Measurements from ENCODE around the gene KDM4E. TPM values are rescaled to one million over a fixed set of nuclear protein-coding genes. Genes with fewer than 3 reads are reported as not detected.
"Not testable (repeated sequence)": the region's sequence is repeated elsewhere in the genome, so short reads cannot be mapped to it uniquely, and the experiment has no call there.

Gene KDM4E
- total RNA-seq, 3 donors from 2014 or later (not counting 1 experiment from before 2014, with no cell fraction given) = not detected

GRCh38 chr11:95042239-95042638 is 17.2 kb downstream of the KDM4E start:
- intact Hi-C loops (cut with micrococcal nuclease) = no loop called here
- DNase-seq = no peak
- Histone ChIP-seq H3K27me3 (ENCODE audit: control insufficient read depth, insufficient read depth, low read length) (peaks cover 8% of the 10 kb centered on the region), H3K27ac (ENCODE audit: low read length) (no peak overlapping the region), H3K9me3 (ENCODE audit: control insufficient read depth, insufficient read depth, low read length) (no peaks in the 10 kb centered on the region), H3K4me3 (ENCODE audit: low read length) (no peak overlapping the region), H3K36me3 (ENCODE audit: control insufficient read depth, insufficient read depth, low read length) (no peaks in the 10 kb centered on the region), H3K4me1 (ENCODE audit: control insufficient read depth, insufficient read depth, low read length) (no peaks in the 10 kb centered on the region)
- 80% methylated on average over 1 of the region's 1 CpG for WGBS (ENCODE audit: insufficient coverage)
- H3K9me3 Mint-ChIP-seq = no peaks in the 10 kb centered on the region
- TF ChIP-seq, protein P1, sequence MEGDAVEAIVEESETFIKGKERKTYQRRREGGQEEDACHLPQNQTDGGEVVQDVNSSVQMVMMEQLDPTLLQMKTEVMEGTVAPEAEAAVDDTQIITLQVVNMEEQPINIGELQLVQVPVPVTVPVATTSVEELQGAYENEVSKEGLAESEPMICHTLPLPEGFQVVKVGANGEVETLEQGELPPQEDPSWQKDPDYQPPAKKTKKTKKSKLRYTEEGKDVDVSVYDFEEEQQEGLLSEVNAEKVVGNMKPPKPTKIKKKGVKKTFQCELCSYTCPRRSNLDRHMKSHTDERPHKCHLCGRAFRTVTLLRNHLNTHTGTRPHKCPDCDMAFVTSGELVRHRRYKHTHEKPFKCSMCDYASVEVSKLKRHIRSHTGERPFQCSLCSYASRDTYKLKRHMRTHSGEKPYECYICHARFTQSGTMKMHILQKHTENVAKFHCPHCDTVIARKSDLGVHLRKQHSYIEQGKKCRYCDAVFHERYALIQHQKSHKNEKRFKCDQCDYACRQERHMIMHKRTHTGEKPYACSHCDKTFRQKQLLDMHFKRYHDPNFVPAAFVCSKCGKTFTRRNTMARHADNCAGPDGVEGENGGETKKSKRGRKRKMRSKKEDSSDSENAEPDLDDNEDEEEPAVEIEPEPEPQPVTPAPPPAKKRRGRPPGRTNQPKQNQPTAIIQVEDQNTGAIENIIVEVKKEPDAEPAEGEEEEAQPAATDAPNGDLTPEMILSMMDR (IDR thresholded peaks at IDR 0.05) = no peak
- no peak overlapping the region for H3K27ac Mint-ChIP-seq
- peaks cover 19 to 62% of the 10 kb centered on the region in 2 donors for H3K27me3 Mint-ChIP-seq (ENCODE audit: low read depth in 2 of 2)
- no peak overlapping the region for H3K4me3 Mint-ChIP-seq
- H3K36me3 Mint-ChIP-seq = no peaks in the 10 kb centered on the region
- peaks cover 0 to 5% of the 10 kb centered on the region in 2 donors for H3K4me1 Mint-ChIP-seq
- no peak for ATAC-seq

DNA sequence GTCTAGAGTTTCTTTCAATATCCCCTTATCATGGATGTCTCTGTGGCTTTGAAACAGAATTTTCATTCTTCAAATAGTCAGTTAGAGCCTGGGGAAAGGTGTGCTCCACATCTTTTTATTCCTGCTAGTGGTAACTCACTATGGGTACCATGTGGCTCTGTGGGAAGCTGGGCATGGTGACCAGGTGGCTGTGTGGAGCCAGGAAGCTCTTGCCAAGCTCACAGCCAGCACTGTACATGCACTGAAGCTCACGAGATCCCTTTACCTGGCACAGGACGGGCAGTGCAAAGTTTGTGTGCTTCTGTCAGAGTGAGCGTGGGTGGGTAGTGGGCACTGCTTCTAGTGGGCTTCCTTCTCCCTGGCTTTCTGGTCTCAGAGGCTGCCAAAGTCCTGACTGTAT is 17.8 kb downstream of the KDM4E start:
- intact Hi-C loops (cut with micrococcal nuclease) = no loop called here
- WGBS (ENCODE audit: insufficient coverage) = 92% methylated on average over 3 of the region's 3 CpGs
- no peak overlapping the region for H3K27ac ChIP-seq (ENCODE audit: low read length)
- no peaks in the 10 kb centered on the region for H3K9me3 Mint-ChIP-seq
- H3K36me3 Mint-ChIP-seq = no peaks in the 10 kb centered on the region
- no peak overlapping the region for H3K4me3 ChIP-seq (ENCODE audit: low read length)
- H3K36me3 ChIP-seq (ENCODE audit: control insufficient read depth, insufficient read depth, low read length) = no peaks in the 10 kb centered on the region
- H3K27me3 Mint-ChIP-seq (ENCODE audit: low read depth in 2 of 2) = peaks cover 19 to 64% of the 10 kb centered on the region in 2 donors
- TF ChIP-seq, protein P1 (IDR thresholded peaks at IDR 0.05) = no peak
- no peak overlapping the region for H3K4me3 Mint-ChIP-seq
- ATAC-seq (no peak), DNase-seq (no peak)
- H3K4me1 Mint-ChIP-seq = peaks cover 0 to 5% of the 10 kb centered on the region in 2 donors
- no peaks in the 10 kb centered on the region for H3K9me3 ChIP-seq (ENCODE audit: control insufficient read depth, insufficient read depth, low read length)
- H3K27me3 ChIP-seq (ENCODE audit: control insufficient read depth, insufficient read depth, low read length) = peaks cover 8% of the 10 kb centered on the region
- H3K27ac Mint-ChIP-seq = no peak overlapping the region
- no peaks in the 10 kb centered on the region for H3K4me1 ChIP-seq (ENCODE audit: control insufficient read depth, insufficient read depth, low read length)

DNA sequence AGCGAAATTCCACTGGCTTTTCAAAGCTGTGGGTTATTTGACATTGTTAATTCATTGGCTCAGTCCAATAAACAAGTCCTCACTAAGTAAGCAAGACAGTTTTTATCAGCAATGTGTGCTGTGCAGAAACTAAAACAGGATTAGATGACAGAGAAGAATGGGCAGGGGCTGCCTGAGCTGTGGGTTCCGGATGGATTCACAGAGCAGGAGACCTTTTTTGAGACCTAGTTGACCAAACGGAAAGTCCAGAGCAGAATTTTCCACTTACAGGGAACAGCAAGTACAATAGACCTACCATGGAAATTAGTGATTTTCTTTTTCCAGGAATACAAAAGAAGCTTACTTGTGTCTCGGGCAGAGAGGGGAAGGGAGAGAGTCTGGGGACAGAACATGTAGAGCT is 19.0 kb downstream of the KDM4E start:
- no peaks in the 10 kb centered on the region for H3K36me3 Mint-ChIP-seq
- 89% methylated on average over 4 of the region's 4 CpGs for WGBS (ENCODE audit: insufficient coverage)
- TF ChIP-seq, protein P1 (IDR thresholded peaks at IDR 0.05) = no peak
- H3K9me3 ChIP-seq (ENCODE audit: control insufficient read depth, insufficient read depth, low read length) = no peaks in the 10 kb centered on the region
- H3K4me1 Mint-ChIP-seq = no peaks in the 10 kb centered on the region
- intact Hi-C loops (cut with micrococcal nuclease) = no loop called here
- H3K27me3 ChIP-seq (ENCODE audit: control insufficient read depth, insufficient read depth, low read length) = peaks cover 3% of the 10 kb centered on the region
- H3K27ac Mint-ChIP-seq = no peak overlapping the region
- no peaks in the 10 kb centered on the region for H3K9me3 Mint-ChIP-seq
- H3K27me3 Mint-ChIP-seq (ENCODE audit: low read depth in 2 of 2) = peaks cover 11 to 64% of the 10 kb centered on the region in 2 donors
- no peaks in the 10 kb centered on the region for H3K36me3 ChIP-seq (ENCODE audit: control insufficient read depth, insufficient read depth, low read length)
- DNase-seq = no peak
- H3K4me1 ChIP-seq (ENCODE audit: control insufficient read depth, insufficient read depth, low read length) = no peaks in the 10 kb centered on the region
- H3K27ac ChIP-seq (ENCODE audit: low read length) = no peak overlapping the region
- ATAC-seq = no peak
- H3K4me3 ChIP-seq (ENCODE audit: low read length) = no peak overlapping the region
- H3K4me3 Mint-ChIP-seq = no peak overlapping the region

DNA sequence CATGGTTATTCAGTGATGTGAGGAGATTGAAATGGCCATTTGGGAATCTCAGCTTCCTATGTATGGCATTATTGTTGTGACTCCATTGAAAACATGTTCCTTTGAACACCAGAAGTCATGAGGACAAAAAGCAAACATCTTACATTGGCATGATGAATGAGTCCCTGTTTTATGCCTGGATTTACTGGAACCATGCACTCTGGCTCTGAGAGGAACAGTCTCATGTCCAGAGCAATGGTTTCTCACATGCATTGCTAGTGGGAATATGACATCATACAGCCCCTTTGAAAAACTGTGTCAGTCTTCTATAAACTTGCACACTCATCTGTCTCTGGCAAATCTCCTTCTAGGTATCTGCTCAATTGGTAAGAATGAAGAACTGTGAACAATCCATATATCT is 20.8 kb downstream of the KDM4E start:
- Histone ChIP-seq H3K4me1 (ENCODE audit: control insufficient read depth, insufficient read depth, low read length) (no peaks in the 10 kb centered on the region), H3K27me3 (ENCODE audit: control insufficient read depth, insufficient read depth, low read length) (peaks cover 3% of the 10 kb centered on the region), H3K9me3 (ENCODE audit: control insufficient read depth, insufficient read depth, low read length) (no peaks in the 10 kb centered on the region), H3K36me3 (ENCODE audit: control insufficient read depth, insufficient read depth, low read length) (no peaks in the 10 kb centered on the region), H3K4me3 (ENCODE audit: low read length) (no peak overlapping the region), H3K27ac (ENCODE audit: low read length) (no peak overlapping the region)
- intact Hi-C loops (cut with micrococcal nuclease) = no loop called here
- no peak overlapping the region for H3K27ac Mint-ChIP-seq
- peaks cover 15 to 61% of the 10 kb centered on the region in 2 donors for H3K27me3 Mint-ChIP-seq (ENCODE audit: low read depth in 2 of 2)
- no peaks in the 10 kb centered on the region for H3K4me1 Mint-ChIP-seq
- no peaks in the 10 kb centered on the region for H3K9me3 Mint-ChIP-seq
- TF ChIP-seq, protein P1 (IDR thresholded peaks at IDR 0.05) = no peak
- DNase-seq (no peak), ATAC-seq (no peak)
- H3K4me3 Mint-ChIP-seq = no peak overlapping the region
- H3K36me3 Mint-ChIP-seq = no peaks in the 10 kb centered on the region

DNA sequence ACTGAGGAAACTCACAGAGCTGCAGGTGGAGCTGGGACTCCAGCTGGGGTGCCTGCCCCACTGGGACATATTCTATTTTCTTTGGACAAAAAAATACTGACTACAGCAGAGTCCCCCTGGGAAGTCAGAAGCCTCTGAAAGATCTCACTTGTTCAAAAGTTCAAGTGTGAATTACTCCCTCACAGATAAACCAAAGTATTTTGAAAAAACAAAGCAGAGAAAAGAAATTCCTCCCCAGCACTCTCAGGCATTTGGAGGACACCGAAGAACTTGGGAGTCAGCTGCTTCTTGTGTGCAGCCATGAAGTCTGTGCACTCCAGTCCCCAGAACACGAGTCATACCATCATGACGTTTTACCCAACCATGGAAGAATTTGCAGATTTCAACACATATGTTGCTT is 24.1 kb downstream of the KDM4E start, which contains the start of gene KDM4F:
TSS of gene KDM4F (plus strand) at position 301 of the 400 bp plus-strand sequence.
- peaks cover 20 to 63% of the 10 kb centered on the region in 2 donors for H3K27me3 Mint-ChIP-seq (ENCODE audit: low read depth in 2 of 2)
- DNase-seq; H3K27ac ChIP-seq (ENCODE audit: low read length); ATAC-seq; H3K4me3 Mint-ChIP-seq; H3K4me1 ChIP-seq (ENCODE audit: control insufficient read depth, insufficient read depth, low read length); H3K4me3 ChIP-seq (ENCODE audit: low read length); H3K4me1 Mint-ChIP-seq; H3K9me3 ChIP-seq (ENCODE audit: control insufficient read depth, insufficient read depth, low read length); H3K27ac Mint-ChIP-seq; H3K36me3 ChIP-seq (ENCODE audit: control insufficient read depth, insufficient read depth, low read length); intact Hi-C loops (cut with micrococcal nuclease); H3K9me3 Mint-ChIP-seq; H3K36me3 Mint-ChIP-seq; H3K27me3 ChIP-seq (ENCODE audit: control insufficient read depth, insufficient read depth, low read length): not testable (repeated sequence)
- 86% methylated on average over 1 of the region's 3 CpGs for WGBS (ENCODE audit: insufficient coverage)

Data from natural killer cell (primary cell).